HUES48 (cell line): ENCODE data around the gene SIM1.

Source experiments
- H3K27ac ChIP-seq: one replicate; pipeline ENCODE4 v1.7.0; 2013; ENCODE audit warnings: low read depth, low read length, inconsistent platforms
- H3K27me3 ChIP-seq: 2 replicates; pipeline ENCODE4 v1.6.1; 2013; ENCODE audit warnings: mild to moderate bottlenecking, low read length; ENCODE audit not compliant: control insufficient read depth, insufficient read depth
- H3K36me3 ChIP-seq: 2 replicates; pipeline ENCODE4 v1.6.1; 2013; ENCODE audit warnings: low read length; ENCODE audit not compliant: control insufficient read depth, insufficient read depth
- H3K4me1 ChIP-seq: 2 replicates; pipeline ENCODE4 v1.6.1; 2013; ENCODE audit warnings: mild to moderate bottlenecking, low read length; ENCODE audit not compliant: control insufficient read depth, insufficient read depth
- H3K4me3 ChIP-seq: 2 replicates; pipeline ENCODE4 v1.5.1; 2013; ENCODE audit warnings: mild to moderate bottlenecking, low read depth, low read length
- H3K9ac ChIP-seq: 2 replicates; pipeline ENCODE4 v1.6.1; 2013; ENCODE audit warnings: mild to moderate bottlenecking, low read depth, low read length, moderate library complexity
- H3K9me3 ChIP-seq: 2 replicates; pipeline ENCODE4 v1.6.1; 2013; ENCODE audit warnings: low read length; ENCODE audit not compliant: control insufficient read depth, insufficient read depth

The SIM1 gene

GRCh38 chr6:100461917-100462705 lies 2.6 kb downstream of the SIM1 start:
- H3K4me1 ChIP-seq = peaks cover 55% of the 10 kb centered on the region
- H3K27ac ChIP-seq = no peak overlapping the region
- H3K36me3 ChIP-seq = no peaks in the 10 kb centered on the region
- peaks cover 100% of the 10 kb centered on the region for H3K27me3 ChIP-seq
- no peak overlapping the region for H3K4me3 ChIP-seq
- H3K9me3 ChIP-seq = no peaks in the 10 kb centered on the region
- no peak overlapping the region for H3K9ac ChIP-seq

- H3K4me3 ChIP-seq = peak overlapping the region; percentile 18; the same call in 1 of the 2 replicates
- peaks cover 100% of the 10 kb centered on the region for H3K27me3 ChIP-seq
- H3K27ac ChIP-seq = no peak overlapping the region
- no peak overlapping the region for H3K9ac ChIP-seq
- H3K9me3 ChIP-seq = no peaks in the 10 kb centered on the region
- H3K36me3 ChIP-seq = no peaks in the 10 kb centered on the region
- H3K4me1 ChIP-seq = peaks cover 56% of the 10 kb centered on the region
Measured at GRCh38 chr6:100461278-100461916, 3.3 kb downstream of the SIM1 start.

- Histone ChIP-seq H3K27ac (no peak overlapping the region), H3K9me3 (no peaks in the 10 kb centered on the region), H3K4me1 (peaks cover 54% of the 10 kb centered on the region), H3K36me3 (no peaks in the 10 kb centered on the region), H3K9ac (no peak overlapping the region), H3K4me3 (peak overlapping the region; percentile 18; the same call in 1 of the 2 replicates), H3K27me3 (peaks cover 100% of the 10 kb centered on the region)
Measured at GRCh38 chr6:100460650-100461204, 4.0 kb downstream of the SIM1 start.

- Histone ChIP-seq H3K9ac (no peak overlapping the region), H3K9me3 (no peaks in the 10 kb centered on the region), H3K36me3 (no peaks in the 10 kb centered on the region), H3K27ac (no peak overlapping the region), H3K4me3 (no peak overlapping the region), H3K4me1 (peaks cover 58% of the 10 kb centered on the region), H3K27me3 (peaks cover 100% of the 10 kb centered on the region)
Measured at GRCh38 chr6:100459592-100460184, 5.0 kb downstream of the SIM1 start.

GRCh38 chr6:100458841-100459591 lies 5.7 kb downstream of the SIM1 start:
- H3K9me3 ChIP-seq = no peaks in the 10 kb centered on the region
- H3K4me1 ChIP-seq = peaks cover 61% of the 10 kb centered on the region
- no peak overlapping the region; the same call in 1 of the 2 replicates for H3K4me3 ChIP-seq
- H3K27me3 ChIP-seq = peaks cover 100% of the 10 kb centered on the region
- H3K9ac ChIP-seq = no peak overlapping the region
- no peak overlapping the region for H3K27ac ChIP-seq
- no peaks in the 10 kb centered on the region for H3K36me3 ChIP-seq

- H3K9ac ChIP-seq = no peak overlapping the region
- H3K4me1 ChIP-seq = peaks cover 55% of the 10 kb centered on the region
- H3K27me3 ChIP-seq = peaks cover 100% of the 10 kb centered on the region
- peak overlapping the region; percentile 50 for H3K4me3 ChIP-seq
- H3K27ac ChIP-seq = no peak overlapping the region
- no peaks in the 10 kb centered on the region for H3K9me3 ChIP-seq
- no peaks in the 10 kb centered on the region for H3K36me3 ChIP-seq
Measured at GRCh38 chr6:100457311-100457990, 7.3 kb downstream of the SIM1 start.

GRCh38 chr6:100456908-100457235 lies 7.8 kb downstream of the SIM1 start:
- peaks cover 100% of the 10 kb centered on the region for H3K27me3 ChIP-seq
- peaks cover 55% of the 10 kb centered on the region for H3K4me1 ChIP-seq
- no peaks in the 10 kb centered on the region for H3K9me3 ChIP-seq
- H3K4me3 ChIP-seq = 0 out of 2 replicates have a peak overlapping the region, but pooled peaks have one; percentile 49
- no peak overlapping the region for H3K27ac ChIP-seq
- no peaks in the 10 kb centered on the region for H3K36me3 ChIP-seq
- H3K9ac ChIP-seq = no peak overlapping the region

GRCh38 chr6:100456141-100456907 lies 8.4 kb downstream of the SIM1 start:
- Histone ChIP-seq H3K27ac (no peak overlapping the region), H3K9ac (no peak overlapping the region), H3K4me3 (peak overlapping the region; percentile 49), H3K4me1 (peaks cover 55% of the 10 kb centered on the region), H3K36me3 (no peaks in the 10 kb centered on the region), H3K9me3 (no peaks in the 10 kb centered on the region), H3K27me3 (peaks cover 100% of the 10 kb centered on the region)

GRCh38 chr6:100455230-100456124 lies 9.2 kb downstream of the SIM1 start:
- peak overlapping the region; percentile 49 for H3K4me3 ChIP-seq
- H3K4me1 ChIP-seq = peaks cover 53% of the 10 kb centered on the region
- no peaks in the 10 kb centered on the region for H3K36me3 ChIP-seq
- H3K27ac ChIP-seq = no peak overlapping the region
- peaks cover 100% of the 10 kb centered on the region for H3K27me3 ChIP-seq
- no peaks in the 10 kb centered on the region for H3K9me3 ChIP-seq
- H3K9ac ChIP-seq = no peak overlapping the region
